Type B pancreatic cell (in vitro differentiated cells): ENCODE measurements around the gene SLC12A8. TPM values are rescaled to one million over a fixed set of nuclear protein-coding genes. Genes with fewer than 3 reads are reported as not detected.

Experiments
- DNase-seq: peaks from one replicate; pipeline ENCODE4 v3.0.0; 2021; ENCODE audit warnings: mixed read lengths; ENCODE audit not compliant: unreplicated experiment; ENCODE audit errors: extremely low spot score
- H3K27ac Mint-ChIP-seq: 2 replicates; pipeline ENCODE4 v1.8.0; 2021; ENCODE audit warnings: mild to moderate bottlenecking, mixed read lengths
- H3K27me3 Mint-ChIP-seq: 2 replicates; pipeline ENCODE4 v1.8.0; 2021; ENCODE audit warnings: mixed read lengths
- H3K36me3 Mint-ChIP-seq: 2 replicates; pipeline ENCODE4 v1.8.0; 2021; ENCODE audit warnings: mixed read lengths
- H3K4me1 Mint-ChIP-seq: one replicate; pipeline ENCODE4 v1.8.0; 2021; ENCODE audit warnings: mixed read lengths; ENCODE audit not compliant: unreplicated experiment
- H3K4me3 Mint-ChIP-seq: 2 replicates; pipeline ENCODE4 v1.8.0; 2021; ENCODE audit warnings: mild to moderate bottlenecking, mixed read lengths
- H3K9me3 Mint-ChIP-seq: 2 replicates; pipeline ENCODE4 v1.8.0; 2021; ENCODE audit warnings: mixed read lengths
- CTCF ChIP-seq: fragments of 200-600 bp; sonication (generic); conservative IDR thresholded peaks from 2 replicates; pipeline ENCODE4 v1.5.0; 2021; ENCODE audit warnings: antibody characterized with exemption, mild to moderate bottlenecking
- total RNA-seq: library from RNA; stranded (reverse); gene quantifications from 2 replicates; pipeline ENCODE4 v1.2.1, GENCODE V29; 2021; ENCODE audit warnings: low replicate concordance

The SLC12A8 gene
- total RNA-seq, 1 donor from 2014 or later: 6.8 TPM

- TF ChIP-seq CTCF: no peak
- Mint-ChIP-seq H3K4me3 (peak overlapping the region; percentile 73), H3K36me3 (no peaks in the 10 kb centered on the region), H3K4me1 (peaks cover 12% of the 10 kb centered on the region), H3K27me3 (peaks cover 15% of the 10 kb centered on the region), H3K9me3 (no peaks in the 10 kb centered on the region), H3K27ac (peak overlapping the region; percentile 15)
- DNase-seq: no peak
Observed at GRCh38 chr3:125213946-125214542, 1.5 kb upstream of the SLC12A8 start.

- peak overlapping the region; percentile 73 for H3K4me3 Mint-ChIP-seq
- peaks cover 12% of the 10 kb centered on the region for H3K4me1 Mint-ChIP-seq
- no peak for DNase-seq
- H3K9me3 Mint-ChIP-seq: no peaks in the 10 kb centered on the region
- no peaks in the 10 kb centered on the region for H3K36me3 Mint-ChIP-seq
- peaks cover 15% of the 10 kb centered on the region for H3K27me3 Mint-ChIP-seq
- H3K27ac Mint-ChIP-seq: peak overlapping the region; percentile 15
- TF ChIP-seq CTCF: no peak
Observed at GRCh38 chr3:125213364-125213755, 812 bp upstream of the SLC12A8 start.

- H3K36me3 Mint-ChIP-seq: no peaks in the 10 kb centered on the region
- H3K9me3 Mint-ChIP-seq: no peaks in the 10 kb centered on the region
- no peak for TF ChIP-seq CTCF
- H3K27me3 Mint-ChIP-seq: peaks cover 15% of the 10 kb centered on the region
- no peak for DNase-seq
- H3K27ac Mint-ChIP-seq: peak overlapping the region; percentile 61
- peaks cover 16% of the 10 kb centered on the region for H3K4me1 Mint-ChIP-seq
- peak overlapping the region; percentile 86 for H3K4me3 Mint-ChIP-seq
Observed at GRCh38 chr3:125212091-125212508, 448 bp downstream of the SLC12A8 start.

- H3K9me3 Mint-ChIP-seq: no peaks in the 10 kb centered on the region
- no peak for DNase-seq
- H3K4me3 Mint-ChIP-seq: peak overlapping the region; percentile 86
- TF ChIP-seq CTCF: no peak
- peak overlapping the region; percentile 61 for H3K27ac Mint-ChIP-seq
- peaks cover 16% of the 10 kb centered on the region for H3K4me1 Mint-ChIP-seq
- peaks cover 15% of the 10 kb centered on the region for H3K27me3 Mint-ChIP-seq
- no peaks in the 10 kb centered on the region for H3K36me3 Mint-ChIP-seq
Observed at GRCh38 chr3:125211523-125212090, 941 bp downstream of the SLC12A8 start.

GRCh38 chr3:125207949-125208568 lies 4.5 kb downstream of the SLC12A8 start:
- Mint-ChIP-seq H3K9me3 (no peaks in the 10 kb centered on the region), H3K4me3 (no peak overlapping the region), H3K27ac (peak overlapping the region; percentile 48), H3K36me3 (no peaks in the 10 kb centered on the region), H3K4me1 (peaks cover 9% of the 10 kb centered on the region), H3K27me3 (peaks cover 11% of the 10 kb centered on the region)
- TF ChIP-seq CTCF: no peak
- peak; percentile 15 for DNase-seq
